HL-60 (cell line): ENCODE measurements around the gene DCLRE1B.

Experiments
- CTCF ChIP-seq: IDR thresholded peaks from one replicate; pipeline ENCODE4 v1.5.1; 2011; ENCODE audit warnings: low read length, control low read depth, inconsistent platforms; ENCODE audit not compliant: insufficient read depth
- GABPA ChIP-seq: IDR thresholded peaks from 2 replicates; pipeline ENCODE4 v1.6.1; 2012; ENCODE audit warnings: low read depth
- POLR2AphosphoS5 ChIP-seq: IDR thresholded peaks from 2 replicates; pipeline ENCODE4 v1.6.1; 2012; ENCODE audit warnings: low read depth
- REST ChIP-seq: IDR thresholded peaks from 2 replicates; pipeline ENCODE4 v1.6.1; 2012; ENCODE audit warnings: low read depth; ENCODE audit not compliant: insufficient replicate concordance

GRCh38 chr1:113858982-113859381, 46.1 kb upstream of the DCLRE1B start:
- TF ChIP-seq CTCF, result no peak
- no peak for TF ChIP-seq GABPA
- no peak for TF ChIP-seq REST
- no peak for TF ChIP-seq POLR2AphosphoS5
